Measurements from ENCODE around the gene MTUS2. TPM values are rescaled to one million over a fixed set of nuclear protein-coding genes. Genes with fewer than 3 reads are reported as not detected.

MTUS2 gene
- total RNA-seq, 1 experiment from 2014 or later, result 0.17 TPM

GRCh38 chr13:29005035-29005762, 185.1 kb downstream of the MTUS2 start:
- no peak overlapping the region for H3K4me3 ChIP-seq (ENCODE audit: insufficient read depth, low read depth, low read length)

GRCh38 chr13:29005763-29006120, 185.6 kb downstream of the MTUS2 start:
- Histone ChIP-seq H3K4me3 (ENCODE audit: insufficient read depth, low read depth, low read length) (no peak overlapping the region), H3K36me3 (replicated peaks; ENCODE audit: control insufficient read depth, insufficient read depth, low read length) (no peaks in the 10 kb centered on the region), H3K27me3 (ENCODE audit: control insufficient read depth, insufficient read depth, low read length) (no peaks in the 10 kb centered on the region)
- no peak for DNase-seq

More at GRCh38 chr13:29005035-29005762, 185.1 kb downstream of the MTUS2 start:
- H3K27me3 ChIP-seq (ENCODE audit: control insufficient read depth, insufficient read depth, low read length), result no peaks in the 10 kb centered on the region
- H3K36me3 ChIP-seq (replicated peaks; ENCODE audit: control insufficient read depth, insufficient read depth, low read length), result no peaks in the 10 kb centered on the region
- DNase-seq, result no peak

- H3K36me3 ChIP-seq (replicated peaks; ENCODE audit: control insufficient read depth, insufficient read depth, low read length), result no peaks in the 10 kb centered on the region
- no peaks in the 10 kb centered on the region for H3K27me3 ChIP-seq (ENCODE audit: control insufficient read depth, insufficient read depth, low read length)
- DNase-seq, result no peak
- no peak overlapping the region for H3K4me3 ChIP-seq (ENCODE audit: insufficient read depth, low read depth, low read length)
Observed at GRCh38 chr13:29006359-29006850, 186.3 kb downstream of the MTUS2 start.

- H3K36me3 ChIP-seq (replicated peaks; ENCODE audit: control insufficient read depth, insufficient read depth, low read length), result no peaks in the 10 kb centered on the region
- no peaks in the 10 kb centered on the region for H3K27me3 ChIP-seq (ENCODE audit: control insufficient read depth, insufficient read depth, low read length)
- no peak for DNase-seq
- no peak overlapping the region for H3K4me3 ChIP-seq (ENCODE audit: insufficient read depth, low read depth, low read length)
Observed at GRCh38 chr13:29008296-29008695, 188.2 kb downstream of the MTUS2 start.

GRCh38 chr13:29020314-29020713, 200.2 kb downstream of the MTUS2 start:
- H3K4me3 ChIP-seq (ENCODE audit: insufficient read depth, low read depth, low read length), result no peak overlapping the region
- DNase-seq, result no peak
- no peaks in the 10 kb centered on the region for H3K27me3 ChIP-seq (ENCODE audit: control insufficient read depth, insufficient read depth, low read length)
- H3K36me3 ChIP-seq (replicated peaks; ENCODE audit: control insufficient read depth, insufficient read depth, low read length), result no peaks in the 10 kb centered on the region

- no peak for DNase-seq
- H3K36me3 ChIP-seq (replicated peaks; ENCODE audit: control insufficient read depth, insufficient read depth, low read length), result no peaks in the 10 kb centered on the region
- H3K27me3 ChIP-seq (ENCODE audit: control insufficient read depth, insufficient read depth, low read length), result no peaks in the 10 kb centered on the region
- no peak overlapping the region for H3K4me3 ChIP-seq (ENCODE audit: insufficient read depth, low read depth, low read length)
Observed at GRCh38 chr13:29021311-29021710, 201.2 kb downstream of the MTUS2 start.

GRCh38 chr13:29021717-29022116, 201.6 kb downstream of the MTUS2 start:
- DNase-seq, result no peak
- Histone ChIP-seq H3K36me3 (replicated peaks; ENCODE audit: control insufficient read depth, insufficient read depth, low read length) (no peaks in the 10 kb centered on the region), H3K27me3 (ENCODE audit: control insufficient read depth, insufficient read depth, low read length) (no peaks in the 10 kb centered on the region), H3K4me3 (ENCODE audit: insufficient read depth, low read depth, low read length) (no peak overlapping the region)

GRCh38 chr13:29022410-29022809, 202.3 kb downstream of the MTUS2 start:
- Histone ChIP-seq H3K36me3 (replicated peaks; ENCODE audit: control insufficient read depth, insufficient read depth, low read length) (no peaks in the 10 kb centered on the region), H3K4me3 (ENCODE audit: insufficient read depth, low read depth, low read length) (no peak overlapping the region), H3K27me3 (ENCODE audit: control insufficient read depth, insufficient read depth, low read length) (no peaks in the 10 kb centered on the region)
- DNase-seq, result no peak

GRCh38 chr13:29022968-29023367, 202.8 kb downstream of the MTUS2 start:
- no peak for DNase-seq

GRCh38 chr13:29024783-29025182, 204.6 kb downstream of the MTUS2 start:
- Histone ChIP-seq H3K4me3 (ENCODE audit: insufficient read depth, low read depth, low read length) (no peak overlapping the region), H3K36me3 (replicated peaks; ENCODE audit: control insufficient read depth, insufficient read depth, low read length) (no peaks in the 10 kb centered on the region), H3K27me3 (ENCODE audit: control insufficient read depth, insufficient read depth, low read length) (no peaks in the 10 kb centered on the region)
- DNase-seq, result no peak

More at GRCh38 chr13:29022968-29023367, 202.8 kb downstream of the MTUS2 start:
- H3K36me3 ChIP-seq (replicated peaks; ENCODE audit: control insufficient read depth, insufficient read depth, low read length), result no peaks in the 10 kb centered on the region
- H3K4me3 ChIP-seq (ENCODE audit: insufficient read depth, low read depth, low read length), result no peak overlapping the region
- no peaks in the 10 kb centered on the region for H3K27me3 ChIP-seq (ENCODE audit: control insufficient read depth, insufficient read depth, low read length)

- no peak for DNase-seq
Observed at GRCh38 chr13:29028868-29029267, 208.7 kb downstream of the MTUS2 start.

GRCh38 chr13:29038700-29039099, 218.6 kb downstream of the MTUS2 start:
- no peaks in the 10 kb centered on the region for H3K36me3 ChIP-seq (replicated peaks; ENCODE audit: control insufficient read depth, insufficient read depth, low read length)
- DNase-seq, result no peak
- H3K4me3 ChIP-seq (ENCODE audit: insufficient read depth, low read depth, low read length), result no peak overlapping the region
- no peaks in the 10 kb centered on the region for H3K27me3 ChIP-seq (ENCODE audit: control insufficient read depth, insufficient read depth, low read length)

More at GRCh38 chr13:29028868-29029267, 208.7 kb downstream of the MTUS2 start:
- Histone ChIP-seq H3K27me3 (ENCODE audit: control insufficient read depth, insufficient read depth, low read length) (no peaks in the 10 kb centered on the region), H3K4me3 (ENCODE audit: insufficient read depth, low read depth, low read length) (no peak overlapping the region), H3K36me3 (replicated peaks; ENCODE audit: control insufficient read depth, insufficient read depth, low read length) (no peaks in the 10 kb centered on the region)

- H3K27me3 ChIP-seq (ENCODE audit: control insufficient read depth, insufficient read depth, low read length), result no peaks in the 10 kb centered on the region
- DNase-seq, result no peak
- H3K36me3 ChIP-seq (replicated peaks; ENCODE audit: control insufficient read depth, insufficient read depth, low read length), result no peaks in the 10 kb centered on the region
- H3K4me3 ChIP-seq (ENCODE audit: insufficient read depth, low read depth, low read length), result no peak overlapping the region
Observed at GRCh38 chr13:29039212-29039611, 219.1 kb downstream of the MTUS2 start.

- no peak for DNase-seq
- H3K4me3 ChIP-seq (ENCODE audit: insufficient read depth, low read depth, low read length), result no peak overlapping the region
- H3K36me3 ChIP-seq (replicated peaks; ENCODE audit: control insufficient read depth, insufficient read depth, low read length), result no peaks in the 10 kb centered on the region
- H3K27me3 ChIP-seq (ENCODE audit: control insufficient read depth, insufficient read depth, low read length), result no peaks in the 10 kb centered on the region
Observed at GRCh38 chr13:29046588-29046987, 226.4 kb downstream of the MTUS2 start.

- no peaks in the 10 kb centered on the region for H3K27me3 ChIP-seq (ENCODE audit: control insufficient read depth, insufficient read depth, low read length)
- H3K4me3 ChIP-seq (ENCODE audit: insufficient read depth, low read depth, low read length), result no peak overlapping the region
- H3K36me3 ChIP-seq (replicated peaks; ENCODE audit: control insufficient read depth, insufficient read depth, low read length), result no peaks in the 10 kb centered on the region
- no peak for DNase-seq
Observed at GRCh38 chr13:29049524-29049923, 229.4 kb downstream of the MTUS2 start.

Data from H7 (cell line).